ENCODE results near the gene PSD2.

- TF ChIP-seq, protein P1, sequence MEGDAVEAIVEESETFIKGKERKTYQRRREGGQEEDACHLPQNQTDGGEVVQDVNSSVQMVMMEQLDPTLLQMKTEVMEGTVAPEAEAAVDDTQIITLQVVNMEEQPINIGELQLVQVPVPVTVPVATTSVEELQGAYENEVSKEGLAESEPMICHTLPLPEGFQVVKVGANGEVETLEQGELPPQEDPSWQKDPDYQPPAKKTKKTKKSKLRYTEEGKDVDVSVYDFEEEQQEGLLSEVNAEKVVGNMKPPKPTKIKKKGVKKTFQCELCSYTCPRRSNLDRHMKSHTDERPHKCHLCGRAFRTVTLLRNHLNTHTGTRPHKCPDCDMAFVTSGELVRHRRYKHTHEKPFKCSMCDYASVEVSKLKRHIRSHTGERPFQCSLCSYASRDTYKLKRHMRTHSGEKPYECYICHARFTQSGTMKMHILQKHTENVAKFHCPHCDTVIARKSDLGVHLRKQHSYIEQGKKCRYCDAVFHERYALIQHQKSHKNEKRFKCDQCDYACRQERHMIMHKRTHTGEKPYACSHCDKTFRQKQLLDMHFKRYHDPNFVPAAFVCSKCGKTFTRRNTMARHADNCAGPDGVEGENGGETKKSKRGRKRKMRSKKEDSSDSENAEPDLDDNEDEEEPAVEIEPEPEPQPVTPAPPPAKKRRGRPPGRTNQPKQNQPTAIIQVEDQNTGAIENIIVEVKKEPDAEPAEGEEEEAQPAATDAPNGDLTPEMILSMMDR (IDR thresholded peaks at IDR 0.05), result no peak
- no peak for TF ChIP-seq POLR2A (IDR thresholded peaks at IDR 0.05)
These were observed 36.3 kb upstream of the PSD2 start for GRCh38 chr5:139759219-139759721.

Measured in transverse colon (tissue), 3 donors.